PC-3 (cell line): Measurements from ENCODE around the gene ZNF669. TPM values are rescaled to one million over a fixed set of nuclear protein-coding genes. Genes with fewer than 3 reads are reported as not detected.
A peak's percentile ranks its signal among the peaks of the same experiment; 100 is the strongest.

Experiments used
- ATAC-seq: fragments of 200-7000 bp; cut with Tn5 transposase; 2 replicates; pipeline ENCODE4 v1.9.1; 2020; ENCODE audit warnings: mild to moderate bottlenecking, moderate library complexity
- BruUV-seq: library from RNA; stranded (reverse); fragments of 400-500 nt; replicated peaks from 2 replicates; lab custom pipeline; 2021; lab: Mats Ljungman, UMichigan
- CTCF ChIA-PET: fragments of 300-600 bp; sonication (Branson Sonifier 250); formaldehyde crosslinking; loops from one replicate; lab custom pipeline; 2022; ENCODE audit warnings: antibody characterized with exemption; lab: Charles Lee
- POLR2A ChIA-PET: fragments of 300-600 bp; sonication (Branson Sonifier 250); formaldehyde crosslinking; loops from one replicate; lab custom pipeline; 2022; ENCODE audit warnings: antibody characterized with exemption; ENCODE audit not compliant: unreplicated experiment; lab: Charles Lee
- DNase-seq: peaks from one replicate; pipeline ENCODE4 v3.0.0-alpha.2; 2015
- H2AFZ ChIP-seq: fragments of 300-600 bp; sonication (generic); 2 replicates; pipeline ENCODE4 v1.6.0; 2016; ENCODE audit warnings: antibody characterized with exemption, low read length
- H3F3A ChIP-seq: fragments of 300-600 bp; sonication (generic); one replicate; pipeline ENCODE4 v1.6.0; 2017; ENCODE audit warnings: antibody characterized with exemption, low read length, control low read depth, mild to moderate bottlenecking; ENCODE audit not compliant: unreplicated experiment
- H3K27ac ChIP-seq: fragments of 300-600 bp; sonication (generic); 2 replicates; pipeline ENCODE4 v1.5.1; 2016; ENCODE audit warnings: mild to moderate bottlenecking, low read length
- H3K27me3 ChIP-seq: fragments of 300-600 bp; sonication (generic); 2 replicates; pipeline ENCODE4 v1.6.1; 2016; ENCODE audit warnings: low read length, mixed read lengths
- H3K36me3 ChIP-seq: fragments of 300-600 bp; sonication (generic); 2 replicates; pipeline ENCODE4 v1.6.1; 2016; ENCODE audit warnings: low read depth, mixed run types, low read length, mixed read lengths
- H3K4me1 ChIP-seq: fragments of 300-600 bp; sonication (generic); 2 replicates; pipeline ENCODE4 v1.5.1; 2016; ENCODE audit warnings: low read length; ENCODE audit not compliant: insufficient read depth
- H3K4me2 ChIP-seq: fragments of 300-600 bp; sonication (generic); 2 replicates; pipeline ENCODE4 v1.6.0; 2016; ENCODE audit warnings: low read length
- H3K4me3 ChIP-seq: fragments of 300-600 bp; sonication (generic); 2 replicates; pipeline ENCODE4 v1.5.1; 2016; ENCODE audit warnings: mild to moderate bottlenecking, low read length, mixed read lengths
- H3K79me2 ChIP-seq: fragments of 300-600 bp; sonication (generic); 2 replicates; pipeline ENCODE4 v1.6.1; 2017; ENCODE audit warnings: low read length, mixed read lengths
- H3K9ac ChIP-seq: fragments of 300-600 bp; sonication (generic); 2 replicates; pipeline ENCODE4 v1.6.0; 2016; ENCODE audit warnings: mild to moderate bottlenecking, low read length
- H3K9me2 ChIP-seq: fragments of 300-600 bp; sonication (generic); replicated peaks from 2 replicates; pipeline ENCODE4 v1.6.1; 2016; ENCODE audit warnings: mixed run types, low read length, mixed read lengths
- H3K9me3 ChIP-seq: fragments of 300-600 bp; sonication (generic); 2 replicates; pipeline ENCODE4 v1.6.1; 2016; ENCODE audit warnings: low read length, mixed read lengths
- H4K20me1 ChIP-seq: fragments of 300-600 bp; sonication (generic); 2 replicates; pipeline ENCODE4 v1.6.1; 2016; ENCODE audit warnings: low read length, mixed read lengths
- CTCF ChIP-seq: fragments of 300-600 bp; sonication (generic); conservative IDR thresholded peaks from 2 replicates; pipeline ENCODE4 v1.5.1; 2017; ENCODE audit warnings: antibody characterized with exemption, low read depth, mild to moderate bottlenecking, low read length
- EZH2 ChIP-seq: fragments of 300-600 bp; sonication (generic); IDR thresholded peaks from one replicate; pipeline ENCODE4 v1.6.1; 2017; ENCODE audit warnings: antibody characterized with exemption, mild to moderate bottlenecking, low read length; ENCODE audit not compliant: unreplicated experiment
- EZH2phosphoT487 ChIP-seq: fragments of 300-600 bp; sonication (generic); IDR thresholded peaks from 2 replicates; pipeline ENCODE4 v1.6.1; 2018; ENCODE audit warnings: mild to moderate bottlenecking, antibody characterized with exemption, low read length, borderline replicate concordance
- intact Hi-C: fragments of 100-400 bp; cut with micrococcal nuclease; formaldehyde crosslinking; loops from 2 replicates; pipeline ENCODE4 v1.9.0; 2023
- total RNA-seq: library from RNA; depleted of rRNA; stranded (reverse); fragments of >200 nt; gene quantifications from 2 replicates; pipeline ENCODE4 v1.2.3, GENCODE V29; 2014

The ZNF669 gene
- total RNA-seq, 1 experiment from 2014 or later = 14.1 TPM

GRCh38 chr1:247077876-247078257 is 26.3 kb downstream of the ZNF669 start:
- H3K9ac ChIP-seq = peak overlapping the region; percentile 86
- peak; percentile 4; the same call in 1 of the 2 replicates for ATAC-seq
- peaks cover 6% of the 10 kb centered on the region; the same call in 1 of the 2 replicates for H4K20me1 ChIP-seq
- POLR2A ChIA-PET = no interaction called here
- peak overlapping the region; percentile 19; the same call in 1 of the 2 replicates for H3K27ac ChIP-seq
- CTCF ChIA-PET = no interaction called here
- H3K27me3 ChIP-seq = no peaks in the 10 kb centered on the region
- BruUV-seq = no TSS peak
- intact Hi-C loops = loop anchor here (1.0 to 5.0 kb wide), 3 partner anchors 25 to 146 kb away; partner anchors contain the start of genes AHCTF1 and ZNF695
- H3K4me3 ChIP-seq = peak overlapping the region; percentile 85
- peaks cover 6% of the 10 kb centered on the region; the same call in 1 of the 2 replicates for H3K9me3 ChIP-seq
- peak overlapping the region; percentile 87 for H3K4me2 ChIP-seq
- no peak for TF ChIP-seq CTCF
- no peak for TF ChIP-seq EZH2
- no peak for TF ChIP-seq EZH2phosphoT487
- peaks cover 55% of the 10 kb centered on the region for H3K79me2 ChIP-seq
- H3F3A ChIP-seq = no peaks in the 10 kb centered on the region
- H3K9me2 ChIP-seq = no peaks in the 10 kb centered on the region
- H3K36me3 ChIP-seq = peaks cover 19% of the 10 kb centered on the region; the same call in 1 of the 2 replicates
- DNase-seq = peak; percentile 20
- H3K4me1 ChIP-seq = peaks cover 7% of the 10 kb centered on the region
- H2AFZ ChIP-seq = peak overlapping the region; percentile 74

- no peak overlapping the region for H2AFZ ChIP-seq
- intact Hi-C loops = loop anchor here (5.0 kb wide), 1 partner anchor 145 kb away; the partner anchor contains the start of gene AHCTF1
- H3K27ac ChIP-seq = no peak overlapping the region
- H3K9me3 ChIP-seq = peaks cover 6% of the 10 kb centered on the region; the same call in 1 of the 2 replicates
- peak overlapping the region; percentile 85 for H3K4me3 ChIP-seq
- TF ChIP-seq CTCF (no peak), EZH2phosphoT487 (no peak), EZH2 (no peak)
- ATAC-seq (no peak), DNase-seq (peak; percentile 53)
- no peaks in the 10 kb centered on the region for H3K9me2 ChIP-seq
- no TSS peak for BruUV-seq
- ChIA-PET POLR2A (no interaction called here), CTCF (no interaction called here)
- peaks cover 6% of the 10 kb centered on the region; the same call in 1 of the 2 replicates for H4K20me1 ChIP-seq
- peaks cover 19% of the 10 kb centered on the region; the same call in 1 of the 2 replicates for H3K36me3 ChIP-seq
- H3K27me3 ChIP-seq = no peaks in the 10 kb centered on the region
- H3F3A ChIP-seq = no peaks in the 10 kb centered on the region
- H3K79me2 ChIP-seq = peaks cover 59% of the 10 kb centered on the region
- peak overlapping the region; percentile 87 for H3K4me2 ChIP-seq
- H3K9ac ChIP-seq = peak overlapping the region; percentile 86
- H3K4me1 ChIP-seq = peaks cover 7% of the 10 kb centered on the region
These were observed 26.9 kb downstream of the ZNF669 start for GRCh38 chr1:247077213-247077612.

- DNase-seq (no peak), ATAC-seq (no peak)
- intact Hi-C loops = no loop called here
- Histone ChIP-seq H2AFZ (no peak overlapping the region), H3K4me2 (no peak overlapping the region), H3K9me2 (no peaks in the 10 kb centered on the region), H3K4me3 (no peak overlapping the region), H4K20me1 (no peaks in the 10 kb centered on the region), H3K4me1 (no peaks in the 10 kb centered on the region), H3K79me2 (peaks cover 93% of the 10 kb centered on the region), H3K27me3 (no peaks in the 10 kb centered on the region), H3K36me3 (peaks cover 36% of the 10 kb centered on the region), H3K9me3 (peaks cover 6% of the 10 kb centered on the region; the same call in 1 of the 2 replicates), H3K9ac (no peak overlapping the region), H3F3A (no peaks in the 10 kb centered on the region), H3K27ac (no peak overlapping the region)
- no TSS peak for BruUV-seq
- ChIA-PET POLR2A (no interaction called here), CTCF (no interaction called here)
- TF ChIP-seq CTCF (no peak), EZH2phosphoT487 (no peak), EZH2 (no peak)
These were observed 33.5 kb downstream of the ZNF669 start for GRCh38 chr1:247070645-247071044.
